Measurements from ENCODE around the gene SOX10. TPM values are rescaled to one million over a fixed set of nuclear protein-coding genes. Genes with fewer than 3 reads are reported as not detected.

Gene SOX10
- total and polyA plus RNA-seq, 2 donors (not counting 1 experiment from before 2014, with no cell fraction given): not detected

DNA sequence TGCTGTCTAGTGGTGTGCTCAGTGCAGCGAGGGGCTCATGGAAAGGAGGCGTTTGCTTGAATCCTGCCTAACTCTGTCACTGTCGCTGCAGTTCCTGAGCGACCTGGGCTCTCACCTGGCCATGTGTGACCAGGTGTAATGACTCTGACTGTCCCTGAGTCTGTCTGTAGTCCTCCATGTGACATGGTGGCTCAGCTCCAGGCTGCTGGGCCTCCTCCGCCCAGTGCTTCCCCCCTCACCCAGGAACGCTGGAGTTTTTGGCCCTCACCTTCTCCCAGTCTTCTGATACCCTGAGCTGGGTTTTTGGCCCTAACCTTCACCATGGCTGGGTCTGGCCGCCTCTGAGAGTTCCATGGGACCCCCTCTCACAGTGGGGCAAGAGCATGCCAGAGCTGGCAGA lies 58.0 kb downstream of the SOX10 start:
- Mint-ChIP-seq H3K4me1 (peaks cover 6% of the 10 kb centered on the region), H3K9me3 (ENCODE audit: insufficient read depth) (no peaks in the 10 kb centered on the region), H3K27ac (no peak overlapping the region), H3K4me3 (no peak overlapping the region), H3K27me3 (no peaks in the 10 kb centered on the region)
- Histone ChIP-seq H2AFZ (ENCODE audit: insufficient read depth, low read depth, low read length, poor library complexity, severe bottlenecking) (no peak overlapping the region), H3K27ac (ENCODE audit: low read length in 2 of 2) (no peak overlapping the region), H3K4me1 (ENCODE audit: control insufficient read depth in 2 of 2, insufficient read depth in 2 of 2, low read length in 2 of 2) (peaks cover 0 to 3% of the 10 kb centered on the region in 2 donors), H3K79me2 (ENCODE audit: control insufficient read depth, insufficient read depth, low read length) (peaks cover 7% of the 10 kb centered on the region), H3K9me3 (ENCODE audit: control extremely low read depth in 1 of 3, control insufficient read depth in 2 of 3, insufficient read depth in 1 of 3, low read length in 2 of 3) (no peaks in the 10 kb centered on the region), H3K4me2 (replicated peaks; ENCODE audit: low read depth, low read length, poor library complexity, severe bottlenecking) (no peak overlapping the region), H4K20me1 (ENCODE audit: control insufficient read depth, insufficient read depth, low read length, poor library complexity, severe bottlenecking) (no peaks in the 10 kb centered on the region), H3K36me3 (replicated peaks in 1 of 2; ENCODE audit: control extremely low read depth in 1 of 2, control insufficient read depth in 1 of 2, extremely low read depth in 1 of 2, insufficient read depth in 2 of 2, low read length in 1 of 2) (peaks cover 0 to 47% of the 10 kb centered on the region in 2 experiments), H3K27me3 (replicated peaks in 1 of 4; ENCODE audit: control extremely low read depth in 1 of 4, control insufficient read depth in 3 of 4, insufficient read depth in 4 of 4, low read length in 3 of 4) (no peaks in the 10 kb centered on the region), H3K4me3 (ENCODE audit: control extremely low read depth in 1 of 5, extremely low read depth in 1 of 5, insufficient read depth in 1 of 5, low read depth in 2 of 5, low read length in 4 of 5) (no peak overlapping the region), H3K9ac (ENCODE audit: low read length) (no peak overlapping the region)
- intact Hi-C loops (cut with micrococcal nuclease): no loop called here
- ChIA-PET POLR2A (no interaction called here), CTCF (interaction anchor here (1.2 kb wide), 1 partner anchor 39 kb away, joined by 3 read pairs; no protein-coding TSS in a partner anchor)
- WGBS (ENCODE audit: insufficient coverage): 98% methylated on average over 7 of the region's 7 CpGs
- TF ChIP-seq, protein P1, sequence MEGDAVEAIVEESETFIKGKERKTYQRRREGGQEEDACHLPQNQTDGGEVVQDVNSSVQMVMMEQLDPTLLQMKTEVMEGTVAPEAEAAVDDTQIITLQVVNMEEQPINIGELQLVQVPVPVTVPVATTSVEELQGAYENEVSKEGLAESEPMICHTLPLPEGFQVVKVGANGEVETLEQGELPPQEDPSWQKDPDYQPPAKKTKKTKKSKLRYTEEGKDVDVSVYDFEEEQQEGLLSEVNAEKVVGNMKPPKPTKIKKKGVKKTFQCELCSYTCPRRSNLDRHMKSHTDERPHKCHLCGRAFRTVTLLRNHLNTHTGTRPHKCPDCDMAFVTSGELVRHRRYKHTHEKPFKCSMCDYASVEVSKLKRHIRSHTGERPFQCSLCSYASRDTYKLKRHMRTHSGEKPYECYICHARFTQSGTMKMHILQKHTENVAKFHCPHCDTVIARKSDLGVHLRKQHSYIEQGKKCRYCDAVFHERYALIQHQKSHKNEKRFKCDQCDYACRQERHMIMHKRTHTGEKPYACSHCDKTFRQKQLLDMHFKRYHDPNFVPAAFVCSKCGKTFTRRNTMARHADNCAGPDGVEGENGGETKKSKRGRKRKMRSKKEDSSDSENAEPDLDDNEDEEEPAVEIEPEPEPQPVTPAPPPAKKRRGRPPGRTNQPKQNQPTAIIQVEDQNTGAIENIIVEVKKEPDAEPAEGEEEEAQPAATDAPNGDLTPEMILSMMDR (IDR thresholded peaks at IDR 0.05): no peak
- no peak for TF ChIP-seq EZH2 (IDR thresholded peaks at IDR 0.05; ENCODE audit: borderline replicate concordance, insufficient read depth, low read depth, low read length, poor library complexity, severe bottlenecking)
- ATAC-seq (ENCODE audit: low read depth): no peak
- DNase-seq: no peak

DNA sequence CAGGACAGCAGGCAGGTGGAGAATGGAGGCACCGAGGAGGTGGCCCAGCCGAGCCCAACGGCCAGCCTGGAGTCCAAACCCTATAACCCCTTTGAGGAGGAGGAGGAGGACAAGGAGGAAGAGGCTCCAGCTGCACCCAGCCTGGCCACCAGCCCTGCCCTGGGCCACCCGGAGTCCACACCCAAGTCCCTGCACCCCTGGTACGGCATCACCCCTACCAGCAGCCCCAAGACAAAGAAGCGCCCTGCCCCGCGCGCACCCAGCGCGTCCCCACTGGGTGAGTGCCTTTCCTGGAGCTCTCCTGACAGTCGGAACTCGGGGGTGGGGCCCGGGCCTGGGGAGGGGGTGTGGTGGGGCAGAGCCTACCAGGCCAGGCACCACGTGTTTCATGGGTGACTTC lies 58.6 kb downstream of the SOX10 start:
- Histone ChIP-seq H3K9ac (ENCODE audit: low read length) (no peak overlapping the region), H3K79me2 (ENCODE audit: control insufficient read depth, insufficient read depth, low read length) (peaks cover 7% of the 10 kb centered on the region), H3K27ac (ENCODE audit: low read length in 2 of 2) (no peak overlapping the region), H3K27me3 (replicated peaks in 1 of 4; ENCODE audit: control extremely low read depth in 1 of 4, control insufficient read depth in 3 of 4, insufficient read depth in 4 of 4, low read length in 3 of 4) (no peaks in the 10 kb centered on the region), H3K4me1 (ENCODE audit: control insufficient read depth in 2 of 2, insufficient read depth in 2 of 2, low read length in 2 of 2) (peaks cover 0 to 3% of the 10 kb centered on the region in 2 donors), H3K4me2 (replicated peaks; ENCODE audit: low read depth, low read length, poor library complexity, severe bottlenecking) (no peak overlapping the region), H4K20me1 (ENCODE audit: control insufficient read depth, insufficient read depth, low read length, poor library complexity, severe bottlenecking) (no peaks in the 10 kb centered on the region), H3K36me3 (replicated peaks in 1 of 2; ENCODE audit: control extremely low read depth in 1 of 2, control insufficient read depth in 1 of 2, extremely low read depth in 1 of 2, insufficient read depth in 2 of 2, low read length in 1 of 2) (peaks cover 0 to 50% of the 10 kb centered on the region in 2 experiments), H2AFZ (ENCODE audit: insufficient read depth, low read depth, low read length, poor library complexity, severe bottlenecking) (no peak overlapping the region), H3K9me3 (ENCODE audit: control extremely low read depth in 1 of 3, control insufficient read depth in 2 of 3, insufficient read depth in 1 of 3, low read length in 2 of 3) (no peaks in the 10 kb centered on the region), H3K4me3 (ENCODE audit: control extremely low read depth in 1 of 5, extremely low read depth in 1 of 5, insufficient read depth in 1 of 5, low read depth in 2 of 5, low read length in 4 of 5) (no peak overlapping the region)
- ATAC-seq (ENCODE audit: low read depth): no peak
- CTCF ChIA-PET: interaction anchor here (1.2 kb wide), 1 partner anchor 40 kb away, joined by 3 read pairs; no protein-coding TSS in a partner anchor
- Mint-ChIP-seq H3K9me3 (ENCODE audit: insufficient read depth) (no peaks in the 10 kb centered on the region), H3K4me3 (no peak overlapping the region), H3K27ac (no peak overlapping the region), H3K4me1 (peaks cover 4% of the 10 kb centered on the region), H3K27me3 (no peaks in the 10 kb centered on the region)
- DNase-seq: no peak
- 100% methylated on average over 3 of the region's 15 CpGs for WGBS (ENCODE audit: insufficient coverage)
- POLR2A ChIA-PET: no interaction called here
- TF ChIP-seq, protein P1 (IDR thresholded peaks at IDR 0.05): no peak
- no peak for TF ChIP-seq EZH2 (IDR thresholded peaks at IDR 0.05; ENCODE audit: borderline replicate concordance, insufficient read depth, low read depth, low read length, poor library complexity, severe bottlenecking)
- intact Hi-C loops (cut with micrococcal nuclease): no loop called here
